ENCODE results near the gene VDAC2.

VDAC2 gene

GRCh38 chr10:75260990-75261389 is 50.4 kb downstream of the VDAC2 start:
- no peak overlapping the region for H3K4me3 ChIP-seq (ENCODE audit: low read depth, low read length)
- DNase-seq (ENCODE audit: low read depth) = no peak
- TF ChIP-seq CTCF (IDR thresholded peaks at IDR 0.05; ENCODE audit: low read depth, low read length, missing control alignments) = no peak

- DNase-seq (ENCODE audit: low read depth) = no peak
These were observed 51.5 kb downstream of the VDAC2 start for GRCh38 chr10:75261813-75262705.

DNA sequence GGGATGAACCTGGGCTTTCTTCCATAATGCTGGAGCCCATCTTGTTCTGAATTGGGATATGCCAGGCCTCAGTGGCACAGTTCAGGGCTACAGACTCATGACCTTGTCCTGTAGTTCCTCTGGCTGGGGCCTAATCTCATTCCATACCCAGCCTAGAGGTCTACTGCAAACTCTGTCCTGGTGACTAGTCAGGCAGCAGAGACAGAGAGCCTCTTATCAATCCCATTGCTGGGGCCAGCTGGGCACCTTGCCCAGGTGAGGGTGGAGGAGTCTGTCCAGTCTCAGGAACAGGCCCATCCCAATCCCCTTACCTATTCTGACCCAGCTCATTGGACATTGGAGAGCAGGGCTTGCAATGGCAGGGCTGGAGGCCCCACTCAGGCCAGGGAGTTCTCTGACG is 53.2 kb downstream of the VDAC2 start:
- TF ChIP-seq CTCF (IDR thresholded peaks at IDR 0.05; ENCODE audit: low read depth, low read length, missing control alignments) = no peak
- no peak for DNase-seq (ENCODE audit: low read depth)
- H3K4me3 ChIP-seq (ENCODE audit: low read depth, low read length) = no peak overlapping the region

More at GRCh38 chr10:75261813-75262705, 51.5 kb downstream of the VDAC2 start:
- no peak overlapping the region for H3K4me3 ChIP-seq (ENCODE audit: low read depth, low read length)
- TF ChIP-seq CTCF (IDR thresholded peaks at IDR 0.05; ENCODE audit: low read depth, low read length, missing control alignments) = no peak

- no peak for DNase-seq (ENCODE audit: low read depth)
- TF ChIP-seq CTCF (IDR thresholded peaks at IDR 0.05; ENCODE audit: low read depth, low read length, missing control alignments) = no peak
- no peak overlapping the region for H3K4me3 ChIP-seq (ENCODE audit: low read depth, low read length)
These were observed 55.3 kb downstream of the VDAC2 start for GRCh38 chr10:75265856-75266255.

GRCh38 chr10:75266945-75267344 is 56.3 kb downstream of the VDAC2 start:
- H3K4me3 ChIP-seq (ENCODE audit: low read depth, low read length) = no peak overlapping the region
- no peak for TF ChIP-seq CTCF (IDR thresholded peaks at IDR 0.05; ENCODE audit: low read depth, low read length, missing control alignments)

GRCh38 chr10:75269605-75270004 is 59.0 kb downstream of the VDAC2 start:
- no peak overlapping the region for H3K4me3 ChIP-seq (ENCODE audit: low read depth, low read length)
- TF ChIP-seq CTCF (IDR thresholded peaks at IDR 0.05; ENCODE audit: low read depth, low read length, missing control alignments) = no peak
- DNase-seq (ENCODE audit: low read depth) = no peak

More at GRCh38 chr10:75266945-75267344, 56.3 kb downstream of the VDAC2 start:
- DNase-seq (ENCODE audit: low read depth) = no peak

DNA sequence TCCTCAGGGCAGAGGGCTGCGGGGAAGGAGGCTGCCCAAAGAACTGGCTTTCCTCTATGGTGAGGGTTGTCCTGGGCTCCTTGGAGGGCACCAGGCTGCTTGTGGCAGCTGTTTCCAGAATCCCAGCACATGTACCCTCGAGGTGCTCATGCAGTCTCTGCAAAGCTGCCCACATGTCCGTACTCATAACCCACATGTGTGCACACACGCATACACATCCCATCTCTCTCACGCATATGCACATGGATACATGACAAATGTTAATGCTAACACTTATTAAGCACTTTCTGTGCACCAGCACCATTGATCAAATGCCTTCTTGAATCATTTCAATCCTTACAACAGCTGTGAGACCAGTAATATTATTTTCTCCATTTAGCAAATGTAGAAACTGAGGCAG is 61.5 kb downstream of the VDAC2 start:
- no peak for TF ChIP-seq CTCF (IDR thresholded peaks at IDR 0.05; ENCODE audit: low read depth, low read length, missing control alignments)
- no peak for DNase-seq (ENCODE audit: low read depth)
- H3K4me3 ChIP-seq (ENCODE audit: low read depth, low read length) = no peak overlapping the region
